HG03354 (cell line): ENCODE results near the gene FBN1.

Experiments
- ATAC-seq: cut with Tn5 transposase; IDR thresholded peaks from one replicate; pipeline ENCODE4 v1.9.1; 2021; ENCODE audit warnings: mild to moderate bottlenecking; ENCODE audit not compliant: unreplicated experiment, poor library complexity, severe bottlenecking

The FBN1 gene

DNA sequence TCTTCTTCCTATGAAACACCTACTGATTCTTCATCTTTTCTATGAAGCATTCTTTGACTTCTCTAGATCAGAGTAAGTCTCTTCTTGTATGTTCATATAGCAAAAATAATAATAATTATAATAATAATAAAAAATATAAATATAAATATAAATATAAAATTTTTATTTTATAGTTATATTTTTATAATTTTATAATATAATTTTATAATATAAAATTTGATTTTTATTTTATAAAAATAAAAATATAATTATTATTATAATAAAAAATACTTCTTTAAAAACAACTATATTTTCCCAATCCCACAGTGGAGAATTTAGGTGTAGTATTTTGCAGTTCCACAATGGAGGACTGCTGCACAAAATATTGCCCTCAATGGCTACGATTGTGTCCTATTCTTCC lies 279.9 kb downstream of the FBN1 start:
- no peak for ATAC-seq

- no peak for ATAC-seq
Observed at GRCh38 chr15:48363474-48363873, 282.0 kb downstream of the FBN1 start.

DNA sequence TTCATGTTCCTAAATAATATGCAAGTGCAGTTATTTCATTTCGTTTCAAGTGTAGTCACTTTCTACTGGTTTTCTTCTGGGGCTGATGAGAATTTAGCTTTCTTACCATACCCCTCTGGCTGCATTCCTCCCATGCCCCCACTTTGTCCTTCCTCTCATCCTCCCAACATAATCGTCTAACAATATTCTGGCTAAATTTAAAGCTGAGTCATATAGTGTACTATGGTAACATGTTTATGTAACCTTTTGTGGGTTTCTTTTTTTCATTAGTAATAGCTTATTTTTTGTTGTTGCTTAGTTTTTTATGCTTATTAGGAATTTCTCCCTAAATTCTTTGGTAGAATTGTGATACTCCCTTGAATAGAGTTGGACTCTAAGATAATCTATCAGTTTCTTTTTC lies 283.8 kb downstream of the FBN1 start:
- ATAC-seq: no peak

- no peak for ATAC-seq
Observed at GRCh38 chr15:48360841-48361240, 284.7 kb downstream of the FBN1 start.
